Measurements from ENCODE around the gene BIRC7. TPM values are rescaled to one million over a fixed set of nuclear protein-coding genes. Genes with fewer than 3 reads are reported as not detected.
A peak's percentile ranks its signal among the peaks of the same experiment; 100 is the strongest.

Gene BIRC7
- total RNA-seq, 4 donors from 2014 or later, result 29.4 to 53.1 (median 42.2) TPM

DNA sequence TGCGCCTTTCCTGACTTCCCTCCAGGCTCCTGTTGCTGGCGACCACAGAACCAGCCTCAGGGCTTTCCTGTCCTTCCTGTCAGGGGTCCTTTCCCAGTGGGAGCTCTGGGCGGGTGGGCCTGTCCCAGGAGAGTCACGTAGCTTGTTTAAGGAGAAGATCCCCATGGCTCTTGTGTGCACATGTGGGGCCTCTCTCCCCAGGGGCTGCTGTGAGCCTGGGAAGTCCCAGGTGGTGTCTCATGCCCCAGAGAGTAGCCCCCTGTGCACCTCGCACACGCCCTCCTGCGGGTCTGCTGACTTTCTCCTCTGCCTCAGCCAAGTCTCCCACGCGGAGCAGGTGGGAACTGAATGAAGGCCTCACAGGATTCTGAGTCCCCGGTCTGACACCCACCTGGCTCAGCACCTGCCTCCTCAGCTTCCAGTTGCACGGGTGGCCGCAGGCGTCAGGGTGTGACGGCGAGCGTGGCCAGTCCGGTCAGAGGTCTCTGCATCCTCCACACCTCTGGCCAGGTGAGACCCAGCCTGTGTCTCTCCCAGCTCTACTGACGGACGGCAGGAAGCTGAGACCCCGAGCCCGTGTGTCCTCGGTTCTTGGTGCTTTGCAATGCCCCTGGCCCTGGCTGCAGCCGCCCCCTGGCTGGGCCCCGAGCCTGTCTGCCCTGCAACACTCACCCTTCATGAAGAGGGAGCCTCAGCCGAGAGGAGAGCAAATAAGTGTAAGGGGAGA lies 24.2 kb downstream of the BIRC7 start:
- WGBS, 2 donors, result 85 to 86% methylated on average over 21 to 25 of the region's 25 CpGs
- H3K36me3 ChIP-seq, result no peaks in the 10 kb centered on the region
- peaks cover 0 to 70% of the 10 kb centered on the region in 2 donors for H3K27me3 ChIP-seq
- TF ChIP-seq EP300 (IDR thresholded peaks at IDR 0.05), result no peak
- no peak for TF ChIP-seq POLR2A (IDR thresholded peaks at IDR 0.05)
- TF ChIP-seq, protein P1, sequence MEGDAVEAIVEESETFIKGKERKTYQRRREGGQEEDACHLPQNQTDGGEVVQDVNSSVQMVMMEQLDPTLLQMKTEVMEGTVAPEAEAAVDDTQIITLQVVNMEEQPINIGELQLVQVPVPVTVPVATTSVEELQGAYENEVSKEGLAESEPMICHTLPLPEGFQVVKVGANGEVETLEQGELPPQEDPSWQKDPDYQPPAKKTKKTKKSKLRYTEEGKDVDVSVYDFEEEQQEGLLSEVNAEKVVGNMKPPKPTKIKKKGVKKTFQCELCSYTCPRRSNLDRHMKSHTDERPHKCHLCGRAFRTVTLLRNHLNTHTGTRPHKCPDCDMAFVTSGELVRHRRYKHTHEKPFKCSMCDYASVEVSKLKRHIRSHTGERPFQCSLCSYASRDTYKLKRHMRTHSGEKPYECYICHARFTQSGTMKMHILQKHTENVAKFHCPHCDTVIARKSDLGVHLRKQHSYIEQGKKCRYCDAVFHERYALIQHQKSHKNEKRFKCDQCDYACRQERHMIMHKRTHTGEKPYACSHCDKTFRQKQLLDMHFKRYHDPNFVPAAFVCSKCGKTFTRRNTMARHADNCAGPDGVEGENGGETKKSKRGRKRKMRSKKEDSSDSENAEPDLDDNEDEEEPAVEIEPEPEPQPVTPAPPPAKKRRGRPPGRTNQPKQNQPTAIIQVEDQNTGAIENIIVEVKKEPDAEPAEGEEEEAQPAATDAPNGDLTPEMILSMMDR (IDR thresholded peaks at IDR 0.05), result no peak
- H3K27ac ChIP-seq, result peak overlapping the region in 1 of 4 donors; percentile 13
- DNase-seq (ENCODE audit: low spot score in 2 of 2), result no peak
- H3K9me3 ChIP-seq, result no peaks in the 10 kb centered on the region
- H3K4me1 ChIP-seq, result peaks cover 0 to 19% (median 0%) of the 10 kb centered on the region in 4 donors
- H3K4me3 ChIP-seq, result no peak overlapping the region

DNA sequence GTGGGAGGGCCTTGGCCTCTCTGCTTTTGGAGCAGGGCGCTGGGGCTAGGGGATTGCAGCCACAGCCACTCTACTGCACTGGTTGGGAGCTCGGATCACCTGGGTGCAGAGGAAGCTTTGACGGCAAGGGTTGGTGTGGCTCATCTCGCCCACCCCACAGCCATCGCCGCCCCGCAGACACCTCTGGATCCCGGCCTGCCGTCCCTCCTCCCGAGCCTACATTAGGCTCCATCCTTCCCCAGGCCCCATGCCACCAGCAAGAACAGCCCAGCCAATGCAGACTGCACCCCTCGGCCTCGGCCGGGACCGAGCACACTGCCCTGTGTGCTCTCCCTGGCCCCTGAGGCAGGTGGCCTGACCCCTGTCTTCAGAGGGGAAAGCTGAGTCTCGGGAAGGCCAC lies 24.8 kb downstream of the BIRC7 start:
- Histone ChIP-seq H3K27me3 (peaks cover 0 to 70% of the 10 kb centered on the region in 2 donors), H3K4me1 (peaks cover 0 to 18% (median 0%) of the 10 kb centered on the region in 4 donors), H3K27ac (no peak overlapping the region), H3K4me3 (no peak overlapping the region), H3K36me3 (no peaks in the 10 kb centered on the region), H3K9me3 (no peaks in the 10 kb centered on the region)
- TF ChIP-seq, protein P1 (IDR thresholded peaks at IDR 0.05), result no peak
- TF ChIP-seq EP300 (IDR thresholded peaks at IDR 0.05) (no peak), POLR2A (IDR thresholded peaks at IDR 0.05) (no peak)
- DNase-seq (ENCODE audit: low spot score in 2 of 2), result no peak
- 80 to 97% methylated on average over 11 to 14 of the region's 15 CpGs for WGBS, 2 donors

DNA sequence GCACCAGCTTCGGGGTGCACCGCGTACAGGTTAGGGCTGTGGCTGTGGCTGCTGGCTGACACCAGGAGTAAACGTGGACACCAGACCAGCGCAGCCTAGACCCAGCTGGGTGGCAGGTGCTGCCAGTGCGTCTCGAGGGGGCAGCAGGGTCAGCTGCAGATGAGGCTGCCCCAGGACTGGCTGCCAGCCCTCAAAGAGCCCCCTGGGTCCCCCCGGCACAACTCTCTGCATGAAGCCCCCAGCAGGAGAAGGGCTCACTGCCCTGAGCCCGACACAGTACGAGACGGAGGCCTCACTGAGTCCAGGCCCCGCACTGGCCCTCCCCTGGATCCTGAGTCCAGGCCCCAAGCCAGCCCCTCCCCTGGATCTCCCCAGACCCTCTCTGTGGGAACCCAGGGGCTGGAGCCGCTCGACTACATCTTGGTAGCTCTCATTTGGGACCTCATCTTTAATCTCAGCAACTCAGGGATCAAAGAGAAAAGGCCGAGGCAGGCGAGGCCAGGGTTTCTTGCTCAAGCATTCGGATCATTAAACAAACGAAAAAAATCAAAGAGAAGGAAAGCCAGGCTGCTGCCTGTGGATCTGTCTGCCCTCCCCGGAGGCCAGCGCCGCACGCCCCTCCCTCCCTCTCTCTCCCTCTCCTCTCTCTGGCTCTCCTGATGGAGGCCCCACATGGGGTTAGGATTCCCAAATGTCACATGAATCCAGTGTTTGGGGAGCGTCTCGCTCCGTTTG lies 25.5 kb downstream of the BIRC7 start:
- Histone ChIP-seq H3K27me3 (peaks cover 0 to 70% of the 10 kb centered on the region in 2 donors), H3K27ac (peak overlapping the region in 2 of 4 donors; percentile 0 to 28), H3K4me3 (no peak overlapping the region), H3K4me1 (peaks cover 0 to 18% (median 0%) of the 10 kb centered on the region in 4 donors), H3K9me3 (no peaks in the 10 kb centered on the region), H3K36me3 (no peaks in the 10 kb centered on the region)
- DNase-seq (ENCODE audit: low spot score in 2 of 2), result no peak
- TF ChIP-seq, protein P1 (IDR thresholded peaks at IDR 0.05), result no peak
- no peak for TF ChIP-seq POLR2A (IDR thresholded peaks at IDR 0.05)
- TF ChIP-seq EP300 (IDR thresholded peaks at IDR 0.05), result no peak
- WGBS, 2 donors, result 36 to 37% methylated on average over 23 to 25 of the region's 25 CpGs

DNA sequence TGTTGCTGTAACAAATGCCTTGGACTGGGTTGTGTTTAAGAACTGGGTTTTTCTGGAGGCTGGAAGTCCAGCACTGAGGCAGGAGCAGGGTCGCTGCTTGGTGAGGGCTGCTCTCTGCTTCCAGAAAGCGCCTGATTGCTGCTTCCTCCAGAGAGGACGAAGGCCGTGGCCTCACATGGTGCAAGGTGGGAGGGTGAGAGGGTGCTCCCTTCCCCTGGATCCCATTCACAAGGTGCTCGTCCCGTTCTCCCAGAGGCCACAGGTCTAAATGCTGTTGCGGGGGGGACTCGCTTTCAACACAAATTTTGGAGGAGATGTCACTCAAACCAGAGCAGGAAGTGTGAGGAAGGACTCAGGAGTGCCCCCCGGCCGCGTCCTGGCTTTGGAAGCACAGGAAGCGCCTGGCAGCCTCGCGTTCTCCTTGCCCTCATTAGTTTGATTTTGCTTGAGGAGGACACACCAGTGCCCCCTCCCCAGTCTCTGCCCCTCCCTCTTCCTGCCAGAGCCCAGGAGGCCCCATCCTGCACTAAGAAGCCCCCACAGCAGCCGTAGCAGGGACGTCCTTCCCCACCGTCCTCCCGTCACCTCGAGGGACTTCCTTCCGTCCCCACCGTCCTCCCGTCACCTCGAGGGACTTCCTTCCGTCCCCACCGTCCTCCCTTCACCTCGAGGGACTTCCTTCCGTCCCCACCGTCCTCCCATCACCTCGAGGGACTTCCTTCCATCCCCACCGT lies 26.3 kb downstream of the BIRC7 start:
- Histone ChIP-seq H3K36me3 (no peaks in the 10 kb centered on the region), H3K4me3 (no peak overlapping the region), H3K4me1 (peaks cover 0 to 18% (median 0%) of the 10 kb centered on the region in 4 donors), H3K27ac (peak overlapping the region in 1 of 4 donors; percentile 0), H3K9me3 (no peaks in the 10 kb centered on the region), H3K27me3 (peaks cover 0 to 66% of the 10 kb centered on the region in 2 donors)
- 37 to 43% methylated on average over 29 to 30 of the region's 30 CpGs for WGBS, 2 donors
- no peak for DNase-seq (ENCODE audit: low spot score in 2 of 2)
- TF ChIP-seq POLR2A (IDR thresholded peaks at IDR 0.05), result no peak
- TF ChIP-seq, protein P1 (IDR thresholded peaks at IDR 0.05), result no peak
- no peak for TF ChIP-seq EP300 (IDR thresholded peaks at IDR 0.05)

Data from tibial nerve (tissue), 4 donors.